ENCODE data around the gene WDR82. TPM values are rescaled to one million over a fixed set of nuclear protein-coding genes. Genes with fewer than 3 reads are reported as not detected.

Gene WDR82
- total and polyA plus RNA-seq, 2 donors (not counting 1 experiment from before 2014, with no cell fraction given), result 71.2 to 77.7 TPM

DNA sequence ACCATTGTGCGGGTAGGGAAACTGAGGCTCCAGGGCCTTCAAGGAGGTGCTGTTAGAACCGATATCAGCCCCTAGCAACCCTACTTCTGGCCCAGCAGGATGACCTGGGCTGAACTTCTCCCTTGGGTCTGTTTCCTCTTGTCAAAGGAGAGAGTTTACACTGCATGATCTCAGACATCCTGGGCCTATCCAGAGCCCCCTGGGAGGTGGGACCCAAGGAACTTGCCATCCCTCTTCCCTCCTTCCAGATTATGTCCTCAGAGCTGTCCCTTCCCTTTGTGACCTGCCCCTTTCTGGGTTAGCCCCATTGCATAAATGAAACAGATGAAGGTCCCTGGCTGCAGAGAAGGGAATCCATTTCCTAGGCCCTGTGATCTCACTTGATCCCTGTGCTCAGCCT lies 25.4 kb upstream of the WDR82 start:
- no peak overlapping the region for H3K4me2 ChIP-seq (ENCODE audit: extremely low read depth, insufficient read depth, low read length)
- TF ChIP-seq, protein P1, sequence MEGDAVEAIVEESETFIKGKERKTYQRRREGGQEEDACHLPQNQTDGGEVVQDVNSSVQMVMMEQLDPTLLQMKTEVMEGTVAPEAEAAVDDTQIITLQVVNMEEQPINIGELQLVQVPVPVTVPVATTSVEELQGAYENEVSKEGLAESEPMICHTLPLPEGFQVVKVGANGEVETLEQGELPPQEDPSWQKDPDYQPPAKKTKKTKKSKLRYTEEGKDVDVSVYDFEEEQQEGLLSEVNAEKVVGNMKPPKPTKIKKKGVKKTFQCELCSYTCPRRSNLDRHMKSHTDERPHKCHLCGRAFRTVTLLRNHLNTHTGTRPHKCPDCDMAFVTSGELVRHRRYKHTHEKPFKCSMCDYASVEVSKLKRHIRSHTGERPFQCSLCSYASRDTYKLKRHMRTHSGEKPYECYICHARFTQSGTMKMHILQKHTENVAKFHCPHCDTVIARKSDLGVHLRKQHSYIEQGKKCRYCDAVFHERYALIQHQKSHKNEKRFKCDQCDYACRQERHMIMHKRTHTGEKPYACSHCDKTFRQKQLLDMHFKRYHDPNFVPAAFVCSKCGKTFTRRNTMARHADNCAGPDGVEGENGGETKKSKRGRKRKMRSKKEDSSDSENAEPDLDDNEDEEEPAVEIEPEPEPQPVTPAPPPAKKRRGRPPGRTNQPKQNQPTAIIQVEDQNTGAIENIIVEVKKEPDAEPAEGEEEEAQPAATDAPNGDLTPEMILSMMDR (conservative IDR thresholded peaks at IDR 0.05 in 1 of 2, IDR thresholded peaks at IDR 0.05 in 1 of 2; ENCODE audit: low read depth in 1 of 2, low read length in 2 of 2), result no peak
- TF ChIP-seq EZH2 (IDR thresholded peaks at IDR 0.05; ENCODE audit: low read length, missing control alignments), result no peak
- H4K20me1 ChIP-seq (ENCODE audit: control insufficient read depth, extremely low read depth, insufficient read depth, low read length), result no peaks in the 10 kb centered on the region
- H3K4me1 ChIP-seq (ENCODE audit: control insufficient read depth, extremely low read depth, insufficient read depth, low read length), result no peaks in the 10 kb centered on the region
- H3K27ac ChIP-seq (ENCODE audit: insufficient read depth, low read length), result no peak overlapping the region
- H3K9me3 ChIP-seq (ENCODE audit: control insufficient read depth, insufficient read depth, low read depth, low read length), result no peaks in the 10 kb centered on the region
- H3K36me3 ChIP-seq (ENCODE audit: control insufficient read depth, insufficient read depth, low read length), result no peaks in the 10 kb centered on the region
- H3K27me3 ChIP-seq (ENCODE audit: control insufficient read depth, insufficient read depth, low read length), result no peaks in the 10 kb centered on the region
- DNase-seq (ENCODE audit: low read depth in 2 of 2), result no peak
- H3K9ac ChIP-seq (ENCODE audit: insufficient read depth, low read length), result no peak overlapping the region
- H3K79me2 ChIP-seq (ENCODE audit: control insufficient read depth, insufficient read depth, low read length), result no peaks in the 10 kb centered on the region
- H2AFZ ChIP-seq (ENCODE audit: low read length), result no peak overlapping the region
- H3K4me3 ChIP-seq (replicated peaks in 1 of 4; ENCODE audit: control extremely low read depth in 1 of 4, insufficient read depth in 1 of 4, low read depth in 3 of 4, low read length in 4 of 4), result no peak overlapping the region

DNA sequence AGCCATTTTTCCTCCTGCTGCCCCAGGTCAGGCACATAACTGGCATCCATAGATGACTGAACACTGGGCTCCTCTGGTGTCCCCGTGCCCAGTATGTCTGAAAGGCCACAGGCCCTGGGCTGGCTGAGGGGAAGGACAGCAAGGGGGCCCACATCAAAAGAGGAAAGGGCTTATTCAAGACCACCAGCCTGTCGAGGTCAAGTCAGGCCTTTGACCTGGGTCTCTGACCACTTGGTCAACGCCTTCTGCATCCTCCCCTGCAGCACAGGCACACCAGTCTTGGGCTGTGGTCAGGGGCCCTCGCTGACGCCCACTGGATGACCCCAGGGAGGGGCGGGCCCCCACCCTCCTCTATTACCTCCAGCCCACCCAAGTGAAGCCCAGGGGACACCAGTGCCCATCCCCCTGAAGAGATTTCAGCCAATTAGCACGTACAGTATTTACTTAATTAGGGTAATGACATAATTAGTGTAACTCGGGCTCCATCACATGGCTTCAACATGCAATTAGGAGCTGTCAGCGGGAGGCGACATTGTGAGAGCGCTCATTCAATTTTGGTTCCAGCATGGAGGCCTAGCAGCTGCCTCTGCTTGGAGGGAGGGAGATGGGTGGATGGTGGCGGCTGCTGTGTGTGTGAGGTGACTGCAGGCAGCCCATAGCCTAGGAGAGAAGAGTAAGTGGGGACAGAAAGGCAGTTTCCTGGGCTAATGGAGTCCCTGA lies 24.1 kb upstream of the WDR82 start:
- H3K36me3 ChIP-seq (ENCODE audit: control insufficient read depth, insufficient read depth, low read length), result no peaks in the 10 kb centered on the region
- no peak for DNase-seq (ENCODE audit: low read depth in 2 of 2)
- no peaks in the 10 kb centered on the region for H3K9me3 ChIP-seq (ENCODE audit: control insufficient read depth, insufficient read depth, low read depth, low read length)
- H3K9ac ChIP-seq (ENCODE audit: insufficient read depth, low read length), result no peak overlapping the region
- H3K4me2 ChIP-seq (ENCODE audit: extremely low read depth, insufficient read depth, low read length), result no peak overlapping the region
- no peaks in the 10 kb centered on the region for H3K4me1 ChIP-seq (ENCODE audit: control insufficient read depth, extremely low read depth, insufficient read depth, low read length)
- TF ChIP-seq EZH2 (IDR thresholded peaks at IDR 0.05; ENCODE audit: low read length, missing control alignments), result no peak
- TF ChIP-seq, protein P1 (conservative IDR thresholded peaks at IDR 0.05 in 1 of 2, IDR thresholded peaks at IDR 0.05 in 1 of 2; ENCODE audit: low read depth in 1 of 2, low read length in 2 of 2), result no peak
- no peaks in the 10 kb centered on the region for H3K79me2 ChIP-seq (ENCODE audit: control insufficient read depth, insufficient read depth, low read length)
- no peaks in the 10 kb centered on the region for H4K20me1 ChIP-seq (ENCODE audit: control insufficient read depth, extremely low read depth, insufficient read depth, low read length)
- no peak overlapping the region for H2AFZ ChIP-seq (ENCODE audit: low read length)
- H3K4me3 ChIP-seq (replicated peaks in 1 of 4; ENCODE audit: control extremely low read depth in 1 of 4, insufficient read depth in 1 of 4, low read depth in 3 of 4, low read length in 4 of 4), result no peak overlapping the region
- no peak overlapping the region for H3K27ac ChIP-seq (ENCODE audit: insufficient read depth, low read length)
- H3K27me3 ChIP-seq (ENCODE audit: control insufficient read depth, insufficient read depth, low read length), result no peaks in the 10 kb centered on the region

DNA sequence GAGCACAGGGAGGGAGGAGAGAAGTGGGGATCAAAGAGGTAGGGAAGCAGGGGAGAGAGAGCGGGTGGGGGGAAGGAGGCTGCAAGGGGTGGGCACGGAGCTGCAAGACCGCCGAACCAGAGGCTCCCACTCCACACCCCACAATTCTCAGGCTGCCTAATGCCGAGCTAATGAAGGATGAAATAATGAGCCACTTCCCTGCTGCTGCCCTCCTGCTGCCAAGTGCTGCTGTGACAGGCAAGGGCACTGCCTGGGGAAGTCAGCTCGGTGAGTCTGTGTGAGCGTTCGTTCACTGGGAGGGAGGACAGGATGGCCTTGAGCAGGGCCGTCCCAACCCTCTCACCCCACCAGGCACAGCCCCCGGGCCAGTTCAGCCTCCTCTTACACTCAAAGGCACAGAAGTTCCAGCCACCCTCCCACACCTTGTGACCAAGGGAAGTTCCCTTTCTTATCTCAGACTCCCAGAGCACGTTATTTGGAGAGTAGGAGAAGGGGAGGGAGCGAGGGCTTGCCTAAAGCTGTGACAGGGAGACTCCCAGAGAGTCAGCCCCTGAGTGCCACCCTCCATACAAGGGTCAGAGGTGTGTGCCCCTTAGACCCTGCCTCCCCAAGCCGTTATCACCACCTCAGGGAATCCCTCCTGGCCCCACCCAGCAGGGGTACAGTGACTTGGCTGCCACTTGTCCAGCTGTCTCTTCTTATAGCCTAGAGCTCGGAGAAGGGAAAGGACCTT lies 21.6 kb upstream of the WDR82 start:
- Histone ChIP-seq H4K20me1 (ENCODE audit: control insufficient read depth, extremely low read depth, insufficient read depth, low read length) (no peaks in the 10 kb centered on the region), H2AFZ (ENCODE audit: low read length) (no peak overlapping the region), H3K27ac (ENCODE audit: insufficient read depth, low read length) (no peak overlapping the region), H3K4me1 (ENCODE audit: control insufficient read depth, extremely low read depth, insufficient read depth, low read length) (no peaks in the 10 kb centered on the region), H3K4me2 (ENCODE audit: extremely low read depth, insufficient read depth, low read length) (no peak overlapping the region), H3K79me2 (ENCODE audit: control insufficient read depth, insufficient read depth, low read length) (no peaks in the 10 kb centered on the region), H3K27me3 (ENCODE audit: control insufficient read depth, insufficient read depth, low read length) (no peaks in the 10 kb centered on the region), H3K9me3 (ENCODE audit: control insufficient read depth, insufficient read depth, low read depth, low read length) (no peaks in the 10 kb centered on the region), H3K4me3 (replicated peaks in 1 of 4; ENCODE audit: control extremely low read depth in 1 of 4, insufficient read depth in 1 of 4, low read depth in 3 of 4, low read length in 4 of 4) (no peak overlapping the region), H3K9ac (ENCODE audit: insufficient read depth, low read length) (no peak overlapping the region), H3K36me3 (ENCODE audit: control insufficient read depth, insufficient read depth, low read length) (no peaks in the 10 kb centered on the region)
- peak in 1 of 2 donors; percentile 37 for DNase-seq (ENCODE audit: low read depth in 2 of 2)
- TF ChIP-seq EZH2 (IDR thresholded peaks at IDR 0.05; ENCODE audit: low read length, missing control alignments), result no peak
- TF ChIP-seq, protein P1 (conservative IDR thresholded peaks at IDR 0.05 in 1 of 2, IDR thresholded peaks at IDR 0.05 in 1 of 2; ENCODE audit: low read depth in 1 of 2, low read length in 2 of 2), result peak in 1 of 2 donors; percentile 36

Data from fibroblast of lung (primary cell).